ENCODE data around the gene IMP3. TPM values are rescaled to one million over a fixed set of nuclear protein-coding genes. Genes with fewer than 3 reads are reported as not detected.

IMP3 gene
- polyA plus RNA-seq, 3 donors from 2014 or later, result 193 to 238 (median 221) TPM

DNA sequence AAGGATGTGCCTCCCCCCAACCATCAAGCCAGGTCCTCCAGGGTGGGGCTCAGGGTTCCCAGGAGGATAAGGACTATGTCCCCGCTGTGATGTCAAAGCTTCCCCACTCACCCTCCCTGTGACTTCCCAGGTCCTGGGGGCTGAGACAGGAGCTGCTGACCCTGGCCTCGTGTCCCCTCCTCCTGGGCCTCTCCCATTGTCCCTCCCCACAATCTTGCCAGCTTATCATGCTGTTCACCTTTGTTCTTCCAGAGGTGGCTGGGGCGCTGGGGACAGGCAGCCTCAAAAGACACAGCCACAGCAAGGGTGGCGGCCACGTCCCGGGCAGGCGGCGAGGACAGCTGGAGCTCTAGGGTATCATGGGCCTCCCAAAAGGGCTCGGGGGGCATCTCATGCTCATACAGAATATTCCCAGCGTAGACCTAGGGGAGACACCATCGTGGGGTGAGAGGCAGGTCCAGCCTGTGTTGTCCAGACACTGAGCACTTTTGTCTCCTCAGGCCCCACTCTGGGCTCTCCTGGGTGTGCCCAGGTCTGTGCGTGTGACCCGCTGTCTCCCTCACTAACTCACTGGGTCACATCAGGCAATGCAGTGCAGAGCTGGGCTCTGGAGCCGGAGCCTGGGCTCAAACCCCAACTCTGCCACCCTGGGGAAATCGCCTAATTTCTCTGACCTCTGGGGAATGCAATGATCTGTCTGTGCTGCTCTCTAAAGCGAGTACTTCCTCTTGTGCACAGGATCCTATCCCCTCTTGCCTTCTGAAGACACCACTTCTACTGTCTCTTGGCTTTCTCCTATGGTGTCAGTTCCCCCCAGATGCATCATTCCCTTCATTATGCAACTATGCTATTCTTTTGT lies 37.7 kb upstream of the IMP3 start:
- Mint-ChIP-seq H3K36me3 (no peaks in the 10 kb centered on the region), H3K27me3 (ENCODE audit: low read depth in 3 of 3) (no peaks in the 10 kb centered on the region), H3K9me3 (no peaks in the 10 kb centered on the region)

DNA sequence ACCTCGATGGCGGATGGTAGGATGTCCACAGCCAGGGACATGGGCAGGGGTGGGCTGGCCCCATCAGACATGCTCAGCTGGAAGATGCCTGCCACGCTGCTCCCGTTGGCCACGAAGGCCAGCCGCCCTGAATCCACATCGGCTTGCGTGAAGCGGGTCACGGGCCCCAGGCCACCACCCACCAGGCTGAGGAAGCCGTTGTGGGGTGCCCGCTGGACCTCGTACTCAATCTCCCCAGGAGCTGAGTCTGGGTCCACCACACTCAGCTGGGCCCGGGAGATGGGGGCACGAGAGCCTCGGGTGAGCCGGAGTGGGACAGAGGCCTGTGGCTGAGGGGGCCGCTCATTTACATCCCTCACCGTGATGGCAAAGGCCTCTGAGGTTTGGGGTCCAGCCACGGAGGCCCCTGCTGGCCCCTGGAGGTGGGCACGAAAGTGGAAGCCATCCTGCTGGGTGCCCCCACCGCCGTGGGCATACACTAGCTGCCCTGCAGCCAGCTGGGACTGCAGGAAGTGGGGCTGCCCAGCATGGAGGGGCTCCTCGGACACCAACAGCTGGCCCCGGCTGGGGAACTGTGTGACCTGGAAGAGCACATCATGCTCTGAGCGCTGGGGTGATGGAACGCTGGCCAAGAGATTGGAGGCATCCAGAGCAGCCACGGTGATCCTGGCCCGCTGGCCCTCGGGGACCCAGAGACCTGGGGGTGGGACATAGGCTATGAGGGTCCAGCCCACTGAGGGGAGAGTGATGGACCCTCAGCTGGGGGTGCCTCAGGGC lies 36.9 kb upstream of the IMP3 start:
- no peak overlapping the region for H3K27ac Mint-ChIP-seq
- no peak for DNase-seq
- H3K9me3 Mint-ChIP-seq, result no peaks in the 10 kb centered on the region
- H3K4me1 Mint-ChIP-seq, result no peaks in the 10 kb centered on the region
- H3K36me3 Mint-ChIP-seq, result no peaks in the 10 kb centered on the region
- no peak overlapping the region for H3K4me3 Mint-ChIP-seq
- H3K27me3 Mint-ChIP-seq (ENCODE audit: low read depth in 3 of 3), result no peaks in the 10 kb centered on the region

More for the DNA sequence above, 37.7 kb upstream of the IMP3 start:
- H3K4me3 Mint-ChIP-seq, result no peak overlapping the region
- H3K27ac Mint-ChIP-seq, result no peak overlapping the region
- no peak for DNase-seq
- no peaks in the 10 kb centered on the region for H3K4me1 Mint-ChIP-seq

DNA sequence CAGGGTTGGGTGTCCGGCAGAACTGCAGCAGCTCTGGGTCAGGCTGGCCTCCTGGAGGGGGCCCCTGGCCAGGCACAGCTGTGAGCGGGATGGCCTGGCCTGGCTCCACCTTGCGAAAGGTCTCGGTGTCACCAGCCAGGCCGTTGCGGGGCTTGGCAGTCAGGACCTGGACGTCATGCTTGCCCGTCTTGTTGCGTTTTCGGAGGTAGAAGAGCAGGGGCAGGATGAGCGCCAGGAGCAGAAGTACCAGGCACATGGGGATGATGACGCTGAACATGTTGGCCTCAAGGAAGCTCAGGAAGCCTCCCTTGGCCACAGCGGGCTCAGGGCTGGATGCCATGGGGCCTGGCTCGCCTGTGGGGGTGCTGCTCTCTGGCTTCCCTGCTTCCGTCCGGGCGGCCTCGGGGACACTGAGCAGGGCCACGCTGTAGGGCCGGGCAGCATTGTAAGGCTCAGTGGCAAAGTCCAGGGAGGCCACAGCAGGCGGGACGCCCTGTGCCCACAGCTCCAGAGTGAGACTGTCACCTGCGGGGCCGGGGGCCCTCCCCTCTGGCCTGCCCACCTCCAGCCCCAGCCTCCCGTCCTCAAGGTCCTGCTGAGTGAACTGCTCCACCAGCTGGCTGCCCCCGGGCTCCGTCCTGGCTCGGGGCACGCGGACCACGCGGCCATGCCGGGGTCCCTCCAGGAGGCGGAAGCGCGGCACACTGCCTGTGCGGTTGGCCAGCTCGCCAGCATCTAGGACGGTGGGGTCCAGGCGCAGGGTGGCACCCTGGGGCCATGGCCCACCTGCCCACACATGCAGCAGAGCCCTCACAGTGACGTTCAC lies 35.8 kb upstream of the IMP3 start:
- Mint-ChIP-seq H3K4me1 (no peaks in the 10 kb centered on the region), H3K27me3 (ENCODE audit: low read depth in 3 of 3) (no peaks in the 10 kb centered on the region), H3K27ac (no peak overlapping the region), H3K36me3 (no peaks in the 10 kb centered on the region), H3K4me3 (no peak overlapping the region), H3K9me3 (no peaks in the 10 kb centered on the region)
- DNase-seq, result no peak

DNA sequence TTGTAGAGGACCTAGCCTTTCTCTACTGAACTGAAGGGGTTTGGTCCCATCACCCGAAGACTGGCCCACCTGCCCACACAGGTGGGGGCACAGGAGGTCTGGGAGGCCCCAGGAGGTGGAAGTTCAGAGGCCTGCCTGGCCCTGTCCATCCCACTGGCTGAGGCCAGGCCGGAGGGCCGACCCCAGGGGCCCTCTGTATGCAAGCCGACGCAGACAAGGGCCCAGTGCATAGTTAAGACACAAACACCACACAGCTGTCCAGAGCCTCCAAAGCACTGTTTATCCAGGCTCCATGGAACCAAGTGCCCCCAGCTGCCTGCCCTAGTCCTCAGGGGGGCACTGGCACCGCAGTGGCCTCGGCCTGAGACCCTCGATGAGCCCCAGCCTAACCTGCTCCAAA lies 34.3 kb upstream of the IMP3 start:
- Mint-ChIP-seq H3K4me3 (no peak overlapping the region), H3K27ac (no peak overlapping the region), H3K4me1 (no peaks in the 10 kb centered on the region), H3K27me3 (ENCODE audit: low read depth in 3 of 3) (no peaks in the 10 kb centered on the region), H3K36me3 (no peaks in the 10 kb centered on the region), H3K9me3 (no peaks in the 10 kb centered on the region)
- no peak for DNase-seq

DNA sequence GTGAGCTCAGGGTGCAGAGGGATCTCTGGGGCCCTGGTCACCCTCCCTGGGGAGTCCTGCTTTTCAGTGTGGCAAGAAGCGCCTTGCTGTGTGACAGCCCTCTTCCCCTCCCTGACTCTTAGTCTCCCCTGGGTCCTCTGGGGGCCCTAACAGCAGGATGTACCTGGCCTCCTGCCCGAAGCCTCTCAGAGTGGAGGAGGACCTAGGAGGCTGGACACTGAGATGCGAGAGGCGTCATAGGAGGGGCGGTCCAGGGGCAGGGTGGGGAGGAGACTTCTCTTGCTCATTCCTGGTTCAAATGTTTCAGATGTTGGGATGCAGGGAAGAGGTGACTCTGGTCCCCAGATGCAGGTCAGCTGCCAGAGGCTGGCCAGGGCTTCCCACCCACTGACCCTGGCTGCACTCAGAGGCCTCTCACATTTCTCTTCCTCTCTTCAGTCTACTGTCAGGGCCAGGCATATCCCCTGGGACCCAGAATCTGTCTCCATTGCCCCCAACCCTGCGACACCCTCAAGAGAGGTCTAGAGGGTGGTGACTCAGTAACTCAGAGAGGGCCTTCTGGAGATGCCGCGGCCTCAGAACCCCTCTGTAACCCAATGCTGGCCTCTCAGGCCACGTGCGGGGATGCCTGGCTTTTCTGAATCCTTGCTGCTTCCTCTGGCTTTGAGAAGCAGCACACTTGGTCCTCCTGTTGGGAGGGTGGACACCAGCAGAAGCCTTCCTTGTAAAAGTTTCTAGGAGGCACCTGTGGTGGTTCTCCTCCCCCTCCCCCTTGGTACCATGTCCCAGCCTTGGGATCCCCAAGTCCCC lies 33.6 kb upstream of the IMP3 start:
- Mint-ChIP-seq H3K36me3 (no peaks in the 10 kb centered on the region), H3K27me3 (ENCODE audit: low read depth in 3 of 3) (no peaks in the 10 kb centered on the region), H3K27ac (no peak overlapping the region), H3K4me1 (no peaks in the 10 kb centered on the region), H3K9me3 (no peaks in the 10 kb centered on the region), H3K4me3 (no peak overlapping the region)
- no peak for DNase-seq

DNA sequence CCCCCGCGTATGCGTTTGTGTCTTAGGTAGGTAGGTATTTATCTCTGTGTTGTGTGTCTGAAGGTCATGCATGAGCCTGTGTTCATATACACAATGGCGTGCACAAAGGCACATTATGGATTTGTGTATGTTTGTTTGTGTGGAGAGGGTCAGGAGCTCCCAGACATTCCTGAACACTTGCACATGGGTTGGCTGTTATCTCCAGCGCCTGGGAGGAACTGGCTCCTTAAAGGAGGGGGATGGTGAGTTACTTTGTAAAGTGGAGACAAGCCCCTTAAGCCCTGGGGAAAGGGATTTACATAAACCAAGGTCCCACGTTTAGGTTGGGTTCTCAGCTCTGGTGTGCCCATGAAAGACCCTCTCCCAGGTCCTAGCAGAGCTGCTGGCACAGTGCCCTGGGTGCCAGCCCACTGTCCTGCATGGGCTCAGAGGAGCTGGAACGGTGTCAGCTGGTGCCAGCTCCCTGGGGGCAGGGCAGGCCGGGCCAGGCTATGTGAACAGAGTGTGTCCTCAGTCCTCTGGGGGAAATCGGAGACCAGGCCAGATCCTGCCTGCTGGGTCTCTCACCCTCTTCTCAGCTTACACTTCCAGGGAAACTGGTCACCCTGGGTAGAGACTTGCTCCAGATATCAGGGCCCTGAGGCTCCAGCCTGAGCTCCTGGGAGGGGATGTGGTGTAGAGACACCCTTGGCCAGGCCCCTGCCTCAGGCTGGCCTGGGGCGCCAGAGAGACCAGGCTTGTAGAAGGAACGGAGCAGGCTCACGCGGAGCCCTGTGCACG lies 32.8 kb upstream of the IMP3 start:
- Mint-ChIP-seq H3K4me3 (no peak overlapping the region), H3K4me1 (no peaks in the 10 kb centered on the region), H3K9me3 (no peaks in the 10 kb centered on the region), H3K36me3 (no peaks in the 10 kb centered on the region), H3K27ac (no peak overlapping the region), H3K27me3 (ENCODE audit: low read depth in 3 of 3) (no peaks in the 10 kb centered on the region)
- DNase-seq, result no peak

DNA sequence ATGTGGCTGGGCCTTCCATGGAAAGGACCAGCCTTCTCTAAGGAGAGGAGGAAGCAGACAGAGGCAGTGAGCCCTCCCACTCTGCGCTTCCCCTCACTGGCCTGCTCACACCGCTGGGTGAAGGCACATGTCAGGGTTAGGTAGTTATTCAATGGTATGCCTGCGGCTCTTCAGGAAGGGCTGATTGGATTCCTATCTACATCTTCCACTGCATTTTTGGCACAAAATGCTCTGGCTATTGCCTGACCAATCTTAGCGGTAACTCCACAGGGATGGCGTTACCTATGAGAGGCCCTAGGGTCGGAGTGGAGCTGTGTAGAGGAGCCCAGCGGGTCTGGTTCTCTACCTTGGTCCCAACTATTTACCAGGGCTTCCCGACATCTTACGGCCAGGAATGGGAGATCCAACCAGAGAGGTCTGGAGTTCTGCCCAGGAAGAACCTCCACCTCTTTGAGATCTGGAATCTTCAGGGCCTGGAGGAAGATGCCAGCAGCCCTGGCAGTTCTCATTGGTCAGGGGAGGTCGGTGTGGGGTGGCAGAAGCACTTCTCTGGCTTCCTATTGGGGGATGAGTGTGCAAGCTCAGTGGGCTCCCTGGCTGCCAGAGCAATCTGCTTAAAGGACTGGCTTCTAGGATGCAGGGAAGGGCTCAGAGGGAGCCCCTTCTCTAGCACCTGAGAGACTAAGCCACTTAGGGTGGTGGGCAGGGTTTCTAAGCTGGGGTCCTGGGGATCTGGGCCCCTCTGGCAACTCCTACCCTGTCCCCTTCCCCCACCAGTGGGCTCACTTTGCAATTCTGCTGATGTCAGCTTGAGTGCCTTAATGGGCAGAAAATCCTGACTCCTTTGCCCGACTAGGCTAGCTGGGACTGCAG lies 31.9 kb upstream of the IMP3 start:
- Mint-ChIP-seq H3K4me3 (no peak overlapping the region), H3K27me3 (ENCODE audit: low read depth in 3 of 3) (no peaks in the 10 kb centered on the region), H3K27ac (no peak overlapping the region), H3K4me1 (no peaks in the 10 kb centered on the region), H3K36me3 (no peaks in the 10 kb centered on the region), H3K9me3 (no peaks in the 10 kb centered on the region)
- DNase-seq, result no peak

DNA sequence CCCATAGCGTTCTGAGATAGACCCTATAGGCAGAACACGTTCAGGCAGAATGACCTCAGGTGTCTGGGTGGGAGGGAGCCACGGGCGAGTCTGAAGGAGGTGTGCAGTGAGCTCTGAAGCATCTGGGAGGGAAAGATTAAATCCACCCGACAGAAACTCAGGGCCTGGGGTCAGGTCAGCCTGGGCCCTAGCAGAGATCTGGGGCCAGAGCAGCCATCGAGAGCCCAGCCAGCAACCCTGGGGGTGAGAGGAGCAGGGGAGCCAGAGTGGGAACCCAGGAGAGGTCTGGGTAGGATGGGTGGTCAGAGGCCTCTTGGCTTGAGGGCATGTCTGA lies 29.8 kb upstream of the IMP3 start:
- Mint-ChIP-seq H3K27ac (no peak overlapping the region), H3K4me1 (no peaks in the 10 kb centered on the region)

DNA sequence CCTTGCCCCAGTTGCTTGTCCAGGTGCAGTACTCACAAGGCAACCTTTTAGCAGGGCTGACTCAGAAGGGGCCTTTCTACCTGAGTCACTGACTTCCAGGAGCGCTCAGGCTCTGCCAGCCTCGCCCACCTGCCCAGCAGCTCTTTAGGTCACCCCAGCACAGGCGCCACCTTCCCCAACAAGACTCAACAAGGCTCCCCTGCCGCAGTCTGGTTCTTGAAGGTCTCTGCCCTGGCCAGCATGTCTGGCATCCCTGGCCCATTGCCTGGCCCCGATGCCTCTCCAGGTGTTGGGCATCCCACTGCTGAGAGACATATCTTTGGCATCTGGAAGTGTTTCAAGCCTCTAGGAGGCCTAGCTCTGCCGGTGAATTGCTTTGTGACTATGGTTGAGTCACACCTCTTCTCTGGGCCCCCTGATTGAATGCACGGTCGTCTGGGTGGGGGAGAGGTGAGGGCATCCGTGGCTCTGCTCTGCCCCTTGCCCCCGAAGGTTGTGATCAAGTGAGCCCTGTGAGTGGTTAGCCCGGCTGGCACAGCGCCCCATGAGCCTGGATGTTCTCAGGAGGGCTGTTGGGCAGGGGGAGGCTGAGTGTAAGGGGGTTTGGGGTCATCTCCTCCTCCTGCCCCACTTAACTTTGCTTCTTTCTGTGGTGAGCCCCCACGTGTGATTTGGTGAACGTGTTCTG lies 29.3 kb upstream of the IMP3 start:
- Mint-ChIP-seq H3K4me3 (no peak overlapping the region), H3K36me3 (peaks cover 0 to 3% (median 0%) of the 10 kb centered on the region in 3 donors), H3K4me1 (no peaks in the 10 kb centered on the region), H3K27me3 (ENCODE audit: low read depth in 3 of 3) (no peaks in the 10 kb centered on the region), H3K9me3 (no peaks in the 10 kb centered on the region), H3K27ac (no peak overlapping the region)
- DNase-seq, result no peak

More for the DNA sequence above, 29.8 kb upstream of the IMP3 start:
- H3K27me3 Mint-ChIP-seq (ENCODE audit: low read depth in 3 of 3), result no peaks in the 10 kb centered on the region
- no peak for DNase-seq
- H3K9me3 Mint-ChIP-seq, result no peaks in the 10 kb centered on the region
- peaks cover 0 to 3% (median 0%) of the 10 kb centered on the region in 3 donors for H3K36me3 Mint-ChIP-seq
- H3K4me3 Mint-ChIP-seq, result no peak overlapping the region

DNA sequence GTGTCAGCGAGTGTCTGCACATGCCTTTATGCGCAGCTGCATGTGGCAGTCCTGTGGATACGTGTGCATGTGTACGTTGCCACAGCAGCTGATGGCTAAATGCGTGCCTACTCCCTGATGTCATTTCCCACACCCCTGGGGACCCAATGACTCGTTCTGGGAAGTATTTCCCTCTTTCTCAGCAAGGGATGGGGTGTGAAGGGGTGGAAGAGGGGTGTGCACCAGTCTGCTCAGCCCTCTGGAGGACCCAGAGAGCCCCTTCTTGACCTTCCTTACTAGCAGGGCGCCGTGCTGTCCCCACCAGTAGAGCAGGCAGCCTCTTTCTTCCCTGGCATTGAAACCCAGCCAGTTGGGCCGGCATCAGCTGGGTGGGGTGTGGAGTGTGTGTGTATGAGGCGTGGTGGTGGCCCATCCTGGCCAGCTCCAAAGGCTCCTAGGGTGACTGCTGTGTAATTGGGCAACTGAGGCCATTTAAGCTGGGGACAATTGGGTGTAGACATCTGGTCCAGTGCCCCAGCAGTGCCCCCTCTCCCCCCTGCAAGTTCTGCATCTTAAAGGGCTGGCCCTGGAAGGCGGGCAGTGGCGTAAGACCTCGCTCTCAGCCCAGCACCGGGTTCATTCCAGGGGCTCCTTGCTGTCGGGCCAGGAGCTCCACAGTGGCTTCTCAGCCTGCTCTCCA lies 26.9 kb upstream of the IMP3 start:
- Mint-ChIP-seq H3K27me3 (ENCODE audit: low read depth in 3 of 3) (no peaks in the 10 kb centered on the region), H3K36me3 (peaks cover 0 to 3% (median 0%) of the 10 kb centered on the region in 3 donors), H3K27ac (no peak overlapping the region), H3K9me3 (no peaks in the 10 kb centered on the region), H3K4me1 (no peaks in the 10 kb centered on the region), H3K4me3 (no peak overlapping the region)
- no peak for DNase-seq

DNA sequence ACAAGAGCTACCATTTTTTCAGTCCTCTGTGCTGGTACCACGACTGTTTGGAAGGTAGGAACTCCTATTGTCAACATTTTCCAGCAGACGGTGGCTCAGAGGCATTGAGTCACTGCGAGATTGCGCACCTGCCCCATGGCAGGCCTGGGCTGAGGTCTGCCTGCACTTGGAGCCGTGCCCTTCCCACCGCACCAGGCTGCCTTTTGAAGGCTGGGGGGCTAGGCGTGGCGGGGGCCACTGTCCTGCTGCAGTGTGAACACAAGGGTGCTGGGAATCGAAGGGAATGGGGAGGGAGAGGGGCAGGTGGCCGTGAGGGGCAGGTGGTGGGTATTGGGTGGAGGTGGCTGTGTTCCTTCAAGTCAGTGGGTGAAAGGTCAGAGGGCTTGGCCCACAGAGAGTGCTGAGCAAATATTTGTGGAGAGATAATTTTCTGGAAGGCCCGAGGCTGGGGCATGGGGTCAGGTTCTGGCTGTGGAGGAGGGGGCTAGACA lies 24.0 kb upstream of the IMP3 start:
- no peak for DNase-seq
- Mint-ChIP-seq H3K27ac (no peak overlapping the region), H3K36me3 (peaks cover 0 to 3% (median 0%) of the 10 kb centered on the region in 3 donors), H3K4me3 (no peak overlapping the region), H3K9me3 (no peaks in the 10 kb centered on the region), H3K27me3 (ENCODE audit: low read depth in 3 of 3) (no peaks in the 10 kb centered on the region), H3K4me1 (no peaks in the 10 kb centered on the region)
